ENCODE data around the gene PCCA.

Gene PCCA

GRCh38 chr13:100100115-100100879 lies 11.4 kb downstream of the PCCA start:
- Histone ChIP-seq H3K36me3 (replicated peaks; ENCODE audit: low read depth, low read length) (peaks cover 8% of the 10 kb centered on the region), H3K79me2 (ENCODE audit: low read length) (peaks cover 6% of the 10 kb centered on the region), H4K20me1 (ENCODE audit: insufficient read depth, low read length) (no peaks in the 10 kb centered on the region), H3K4me3 (ENCODE audit: low read length) (no peak overlapping the region), H3K9me3 (ENCODE audit: insufficient read depth, low read length) (no peaks in the 10 kb centered on the region), H2AFZ (ENCODE audit: low read depth, low read length) (no peak overlapping the region), H3K4me1 (ENCODE audit: low read length) (peaks cover 10% of the 10 kb centered on the region), H3K27ac (ENCODE audit: low read length) (no peak overlapping the region), H3K27me3 (ENCODE audit: low read depth, low read length) (no peaks in the 10 kb centered on the region), H3K4me2 (ENCODE audit: low read length) (no peak overlapping the region), H3K9ac (ENCODE audit: low read length) (no peak overlapping the region)
- TF ChIP-seq CTCF (IDR thresholded peaks at IDR 0.05; ENCODE audit: low read depth, low read length) (no peak), EZH2phosphoT487 (IDR thresholded peaks at IDR 0.05; ENCODE audit: low read depth) (no peak)

GRCh38 chr13:100102042-100102441 lies 13.1 kb downstream of the PCCA start:
- H3K27me3 ChIP-seq (ENCODE audit: low read depth, low read length) = no peaks in the 10 kb centered on the region
- no peaks in the 10 kb centered on the region for H3K9me3 ChIP-seq (ENCODE audit: insufficient read depth, low read length)
- no peak overlapping the region for H3K27ac ChIP-seq (ENCODE audit: low read length)
- H3K79me2 ChIP-seq (ENCODE audit: low read length) = peaks cover 5% of the 10 kb centered on the region
- no peak overlapping the region for H2AFZ ChIP-seq (ENCODE audit: low read depth, low read length)
- no peaks in the 10 kb centered on the region for H3K4me1 ChIP-seq (ENCODE audit: low read length)
- H3K4me3 ChIP-seq (ENCODE audit: low read length) = no peak overlapping the region
- no peak for TF ChIP-seq CTCF (IDR thresholded peaks at IDR 0.05; ENCODE audit: low read depth, low read length)
- TF ChIP-seq EZH2phosphoT487 (IDR thresholded peaks at IDR 0.05; ENCODE audit: low read depth) = no peak
- H3K36me3 ChIP-seq (replicated peaks; ENCODE audit: low read depth, low read length) = peaks cover 8% of the 10 kb centered on the region
- no peaks in the 10 kb centered on the region for H4K20me1 ChIP-seq (ENCODE audit: insufficient read depth, low read length)
- no peak overlapping the region for H3K4me2 ChIP-seq (ENCODE audit: low read length)
- H3K9ac ChIP-seq (ENCODE audit: low read length) = no peak overlapping the region

GRCh38 chr13:100106005-100106404 lies 17.1 kb downstream of the PCCA start:
- no peaks in the 10 kb centered on the region for H4K20me1 ChIP-seq (ENCODE audit: insufficient read depth, low read length)
- no peaks in the 10 kb centered on the region for H3K79me2 ChIP-seq (ENCODE audit: low read length)
- H3K27ac ChIP-seq (ENCODE audit: low read length) = no peak overlapping the region
- H3K4me2 ChIP-seq (ENCODE audit: low read length) = no peak overlapping the region
- no peak overlapping the region for H3K9ac ChIP-seq (ENCODE audit: low read length)
- peaks cover 23% of the 10 kb centered on the region for H3K4me1 ChIP-seq (ENCODE audit: low read length)
- TF ChIP-seq EZH2phosphoT487 (IDR thresholded peaks at IDR 0.05; ENCODE audit: low read depth) (no peak), CTCF (IDR thresholded peaks at IDR 0.05; ENCODE audit: low read depth, low read length) (no peak)
- H2AFZ ChIP-seq (ENCODE audit: low read depth, low read length) = no peak overlapping the region
- no peaks in the 10 kb centered on the region for H3K27me3 ChIP-seq (ENCODE audit: low read depth, low read length)
- H3K36me3 ChIP-seq (replicated peaks; ENCODE audit: low read depth, low read length) = peaks cover 8% of the 10 kb centered on the region
- no peak overlapping the region for H3K4me3 ChIP-seq (ENCODE audit: low read length)
- H3K9me3 ChIP-seq (ENCODE audit: insufficient read depth, low read length) = no peaks in the 10 kb centered on the region

GRCh38 chr13:100106705-100107104 lies 17.8 kb downstream of the PCCA start:
- Histone ChIP-seq H3K9me3 (ENCODE audit: insufficient read depth, low read length) (no peaks in the 10 kb centered on the region), H3K79me2 (ENCODE audit: low read length) (no peaks in the 10 kb centered on the region), H3K4me3 (ENCODE audit: low read length) (no peak overlapping the region), H3K27me3 (ENCODE audit: low read depth, low read length) (no peaks in the 10 kb centered on the region), H3K4me2 (ENCODE audit: low read length) (no peak overlapping the region), H3K27ac (ENCODE audit: low read length) (no peak overlapping the region), H4K20me1 (ENCODE audit: insufficient read depth, low read length) (no peaks in the 10 kb centered on the region), H3K36me3 (replicated peaks; ENCODE audit: low read depth, low read length) (peaks cover 5% of the 10 kb centered on the region), H3K9ac (ENCODE audit: low read length) (no peak overlapping the region), H2AFZ (ENCODE audit: low read depth, low read length) (no peak overlapping the region), H3K4me1 (ENCODE audit: low read length) (peaks cover 23% of the 10 kb centered on the region)
- TF ChIP-seq EZH2phosphoT487 (IDR thresholded peaks at IDR 0.05; ENCODE audit: low read depth) = no peak
- TF ChIP-seq CTCF (IDR thresholded peaks at IDR 0.05; ENCODE audit: low read depth, low read length) = no peak
